Kidney (tissue), 14 donors: ENCODE results near the gene LIPH. TPM values are rescaled to one million over a fixed set of nuclear protein-coding genes. Genes with fewer than 3 reads are reported as not detected.

Source experiments
- DNase-seq, 5 donors: peaks; one replicate each; pipeline ENCODE4 v3.0.0-alpha.2; 2013 to 2020
- FAIRE-seq: peaks from 2 replicates; lab custom pipeline; 2012; peaks lifted over from hg19 to GRCh38; lab: Jason Lieb, UNC
- H3K27ac ChIP-seq, 2 donors: one replicate each; pipeline ENCODE4 v1.7.0; 2013; ENCODE audit warnings: low read depth in 2 of 2, low read length in 2 of 2, inconsistent platforms in 1 of 2
- H3K27me3 ChIP-seq: one replicate; pipeline ENCODE4 v1.7.1; 2013; ENCODE audit warnings: low read length, inconsistent platforms; ENCODE audit not compliant: control insufficient read depth, insufficient read depth
- H3K36me3 ChIP-seq, 3 donors: one replicate each; pipeline versions ENCODE4 v1.7.0 to v1.7.1; 2013; ENCODE audit warnings: low read length in 3 of 3, control low read depth in 1 of 3, inconsistent platforms in 1 of 3; ENCODE audit not compliant: insufficient read depth in 3 of 3, control insufficient read depth in 2 of 3
- H3K4me1 ChIP-seq, 3 donors: one replicate each; pipeline versions ENCODE4 v1.7.0 to v1.7.1; 2013; ENCODE audit warnings: low read length in 3 of 3, inconsistent platforms in 1 of 3, low read depth in 1 of 3; ENCODE audit not compliant: control insufficient read depth in 2 of 3, insufficient read depth in 2 of 3
- H3K4me3 ChIP-seq, 3 donors: one replicate each; pipeline versions ENCODE4 v1.7.0 to v1.8.1; 2013; ENCODE audit warnings: low read length in 3 of 3, control low read depth in 1 of 3, inconsistent platforms in 1 of 3
- H3K9ac ChIP-seq, 3 donors: one replicate each; pipeline versions ENCODE4 v1.7.0 to v1.7.1; 2013; ENCODE audit warnings: low read length in 3 of 3, control low read depth in 1 of 3, inconsistent platforms in 1 of 3
- H3K9me3 ChIP-seq, 3 donors: one replicate each; pipeline versions ENCODE4 v1.7.0 to v1.7.1; 2013; ENCODE audit warnings: low read length in 3 of 3, control low read depth in 1 of 3, inconsistent platforms in 1 of 3; ENCODE audit not compliant: control insufficient read depth in 2 of 3, insufficient read depth in 1 of 3
- intact Hi-C: fragments of 100-400 bp; cut with DNase I; formaldehyde crosslinking; loops from one replicate; pipeline ENCODE4 v1.11.1; 2022
- polyA plus RNA-seq: library from polyadenylated mRNA; stranded (reverse); fragments of 350-450 nt; fragmentation: Illumina TruSeq; extraction: RNeasy Lipid Tissue Mini Kit (QIAGEN cat#74804); gene quantifications from one replicate; pipeline ENCODE4 v1.2.3, GENCODE V29; 2014; ENCODE audit warnings: low read depth, low replicate concordance; ENCODE audit not compliant: insufficient read depth
- total RNA-seq: library from RNA; stranded (reverse); fragmentation: NEBNext Ultra II Directional; extraction: Animal tissue kit (Norgen Biotek cat#: 25700); gene quantifications from one replicate; pipeline ENCODE4 v1.2.1, GENCODE V29; 2021
- TF ChIP-seq, protein P1 (sequence below): IDR thresholded peaks from 3 replicates; pipeline ENCODE4 v1.5.1; 2012; ENCODE audit warnings: mild to moderate bottlenecking, moderate library complexity, borderline replicate concordance; ENCODE audit not compliant: insufficient read depth; ENCODE audit errors: extremely low read depth
- donor health status: control.
- donor health status: control.
- donor health status: control.
- donor health status: control.
- donor health status: control.
- donor health status: DM: yes; HTN: yes; CAD: no.
- donor health status: Normal renal cell carcinoma (clear cell type).

Gene LIPH
- total and polyA plus RNA-seq, 2 donors from 2014 or later = 3.2 to 14.7 TPM

DNA sequence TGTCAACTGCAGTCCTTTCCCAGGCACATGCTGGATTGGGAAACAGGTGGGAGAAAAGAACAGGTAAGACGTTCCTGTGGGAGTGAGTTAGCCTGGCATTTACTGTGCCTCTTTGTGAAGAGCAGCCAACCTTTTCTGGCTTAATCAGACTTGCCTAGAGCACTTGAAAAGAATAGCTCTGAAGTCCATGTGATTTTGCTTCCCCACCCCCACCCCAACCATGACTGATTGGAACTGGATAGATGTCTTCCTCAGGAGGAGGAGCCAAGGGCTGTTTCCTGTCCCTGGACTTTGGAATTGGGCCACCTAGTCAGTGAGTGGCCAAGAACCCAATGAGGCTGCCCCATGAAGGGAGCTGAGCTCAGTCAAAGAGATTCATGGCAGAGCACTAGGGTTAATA, 48.9 kb downstream of the LIPH start:
- no peak for FAIRE-seq
- TF ChIP-seq, protein P1, sequence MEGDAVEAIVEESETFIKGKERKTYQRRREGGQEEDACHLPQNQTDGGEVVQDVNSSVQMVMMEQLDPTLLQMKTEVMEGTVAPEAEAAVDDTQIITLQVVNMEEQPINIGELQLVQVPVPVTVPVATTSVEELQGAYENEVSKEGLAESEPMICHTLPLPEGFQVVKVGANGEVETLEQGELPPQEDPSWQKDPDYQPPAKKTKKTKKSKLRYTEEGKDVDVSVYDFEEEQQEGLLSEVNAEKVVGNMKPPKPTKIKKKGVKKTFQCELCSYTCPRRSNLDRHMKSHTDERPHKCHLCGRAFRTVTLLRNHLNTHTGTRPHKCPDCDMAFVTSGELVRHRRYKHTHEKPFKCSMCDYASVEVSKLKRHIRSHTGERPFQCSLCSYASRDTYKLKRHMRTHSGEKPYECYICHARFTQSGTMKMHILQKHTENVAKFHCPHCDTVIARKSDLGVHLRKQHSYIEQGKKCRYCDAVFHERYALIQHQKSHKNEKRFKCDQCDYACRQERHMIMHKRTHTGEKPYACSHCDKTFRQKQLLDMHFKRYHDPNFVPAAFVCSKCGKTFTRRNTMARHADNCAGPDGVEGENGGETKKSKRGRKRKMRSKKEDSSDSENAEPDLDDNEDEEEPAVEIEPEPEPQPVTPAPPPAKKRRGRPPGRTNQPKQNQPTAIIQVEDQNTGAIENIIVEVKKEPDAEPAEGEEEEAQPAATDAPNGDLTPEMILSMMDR = no peak
- DNase-seq = no peak
- no peak overlapping the region for H3K27ac ChIP-seq
- no peaks in the 10 kb centered on the region for H3K9me3 ChIP-seq
- no peak overlapping the region for H3K4me3 ChIP-seq
- H3K9ac ChIP-seq = no peak overlapping the region
- H3K4me1 ChIP-seq = peaks cover 0 to 8% (median 0%) of the 10 kb centered on the region in 3 donors
- H3K36me3 ChIP-seq = no peaks in the 10 kb centered on the region
- intact Hi-C loops = no loop called here
- H3K27me3 ChIP-seq = no peaks in the 10 kb centered on the region

DNA sequence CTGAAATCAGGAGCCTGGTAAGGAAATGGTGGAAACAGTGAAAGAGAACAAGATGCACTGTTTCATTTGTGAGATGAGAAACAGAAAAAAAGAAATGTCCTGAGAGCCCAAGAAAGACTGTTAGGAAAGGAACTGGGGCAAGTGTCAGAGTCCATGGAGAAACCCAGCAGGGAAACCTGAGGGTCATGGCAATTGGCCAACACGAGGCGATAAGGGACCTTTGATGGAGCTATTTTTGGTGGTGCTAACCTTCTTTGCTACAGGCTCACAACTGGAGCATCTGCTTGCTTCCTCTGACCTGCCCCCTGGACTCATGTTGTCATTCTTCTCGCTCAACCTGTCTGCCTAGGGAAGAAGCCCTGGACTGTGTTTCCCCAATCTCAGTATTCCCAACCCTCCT, 49.4 kb downstream of the LIPH start:
- FAIRE-seq = no peak
- Histone ChIP-seq H3K9ac (no peak overlapping the region), H3K27ac (no peak overlapping the region), H3K4me3 (no peak overlapping the region), H3K36me3 (no peaks in the 10 kb centered on the region), H3K9me3 (no peaks in the 10 kb centered on the region), H3K4me1 (peaks cover 0 to 8% (median 0%) of the 10 kb centered on the region in 3 donors), H3K27me3 (no peaks in the 10 kb centered on the region)
- intact Hi-C loops = no loop called here
- no peak for DNase-seq
- TF ChIP-seq, protein P1 = no peak

DNA sequence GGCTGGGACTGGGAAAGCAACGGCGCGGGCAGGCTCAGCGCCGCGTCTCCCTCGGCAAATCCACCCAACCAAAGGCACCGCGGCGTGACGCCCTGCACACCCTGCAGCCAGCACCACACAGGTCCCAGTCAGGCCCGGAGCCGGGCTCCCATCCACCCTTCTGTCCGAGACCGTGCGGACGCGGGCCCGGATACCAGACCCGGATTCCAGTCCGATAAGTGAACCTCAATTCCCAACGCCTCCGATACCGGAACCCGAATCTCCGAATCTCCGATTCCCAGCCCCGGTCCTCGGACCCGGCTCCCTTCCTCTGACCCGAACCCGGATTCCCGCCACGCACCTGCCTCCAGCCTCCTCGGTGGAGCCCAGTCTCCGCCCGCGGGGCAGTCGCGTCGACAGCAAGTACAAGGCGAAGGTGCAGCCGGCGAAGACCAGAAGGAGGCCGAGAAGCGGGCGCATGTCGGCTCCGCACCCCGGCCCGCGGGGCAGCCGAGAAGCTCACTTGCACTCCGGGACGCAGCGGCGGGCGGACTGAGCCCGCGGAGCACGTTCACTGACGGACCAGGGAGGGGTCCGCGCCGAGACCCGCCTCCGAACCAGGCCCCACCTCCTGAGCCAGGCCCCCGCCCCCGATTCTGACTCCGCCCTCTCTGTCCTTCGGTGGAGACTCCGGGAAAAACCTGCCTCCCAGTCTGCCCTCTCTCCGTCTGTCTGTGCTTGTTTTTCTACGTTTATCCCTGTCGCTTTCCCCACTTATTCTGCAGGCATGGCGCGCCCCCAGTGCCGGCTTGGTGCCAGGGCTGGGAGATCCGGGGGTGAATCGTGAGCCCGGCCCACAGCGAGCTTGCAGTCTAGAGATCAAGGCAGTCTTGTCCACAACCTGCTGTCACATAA, 53.6 kb downstream of the LIPH start, which contains the start of gene TMEM41A:
TMEM41A (minus strand) TSS at position 533 of the 894 bp plus-strand sequence; CDS start at position 459, 74 bp downstream.
- Histone ChIP-seq H3K4me3 (peak within 1 kb of the TSS; percentile 75 to 90 (median 77)), H3K27ac (peak within 1 kb of the TSS; percentile 86 to 90), H3K36me3 (peaks cover 0 to 25% (median 19%) of the 10 kb centered on the region in 3 donors), H3K9ac (peak within 1 kb of the TSS; percentile 73 to 88 (median 88)), H3K4me1 (peaks cover 0 to 13% (median 12%) of the 10 kb centered on the region in 3 donors), H3K27me3 (no peaks in the 10 kb centered on the region), H3K9me3 (no peaks in the 10 kb centered on the region)
- intact Hi-C loops = no loop called here
- no peak for FAIRE-seq
- peak; percentile 96 to 98 (median 96) for DNase-seq
- TF ChIP-seq, protein P1 = no peak
